Head of caudate nucleus (tissue), 42 donors: ENCODE results near the gene CLCN4.
A peak's percentile ranks its signal among the peaks of the same experiment; 100 is the strongest.

Experiments
- DNase-seq, 42 donors: peaks; one replicate each; pipeline versions ENCODE4 v3.0.0 to v3.0.0-alpha.2; 2020 to 2021; ENCODE audit warnings: mixed read lengths in 7 of 42
- intact Hi-C: fragments of 100-400 bp; cut with DNase I; formaldehyde crosslinking; loops from one replicate; pipeline ENCODE4 v1.15.0; 2022

CLCN4 gene

DNA sequence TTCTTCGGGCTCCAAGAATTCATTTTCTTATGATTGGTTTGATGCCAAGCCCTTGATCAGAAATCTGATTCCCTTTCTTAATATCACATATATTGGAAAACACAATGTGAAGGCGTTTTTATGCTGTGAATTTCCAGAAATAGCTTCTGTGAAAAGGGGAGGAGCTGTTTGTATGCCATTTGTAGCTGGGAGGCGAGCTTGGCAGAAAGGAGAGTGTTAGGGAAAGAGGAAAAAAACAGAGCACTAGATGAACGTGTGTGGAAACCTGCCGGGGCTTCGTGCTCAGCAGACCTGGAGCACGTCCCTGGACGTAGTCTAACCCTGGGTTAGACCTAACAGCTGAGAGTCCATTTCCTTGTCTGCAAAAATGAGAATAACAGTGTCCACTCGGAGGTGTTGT, 3.4 kb downstream of the CLCN4 start:
- DNase-seq, result peak in 2 of 42 donors; percentile 23 to 25
- intact Hi-C loops, result no loop called here

GRCh38 chrX:10163031-10163430, 6.3 kb downstream of the CLCN4 start:
- intact Hi-C loops, result no loop called here

GRCh38 chrX:10164879-10165278, 8.1 kb downstream of the CLCN4 start:
- peak in 1 of 42 donors; percentile 31 for DNase-seq
- intact Hi-C loops, result no loop called here

More at GRCh38 chrX:10163031-10163430, 6.3 kb downstream of the CLCN4 start:
- peak in 1 of 42 donors; percentile 35 for DNase-seq

DNA sequence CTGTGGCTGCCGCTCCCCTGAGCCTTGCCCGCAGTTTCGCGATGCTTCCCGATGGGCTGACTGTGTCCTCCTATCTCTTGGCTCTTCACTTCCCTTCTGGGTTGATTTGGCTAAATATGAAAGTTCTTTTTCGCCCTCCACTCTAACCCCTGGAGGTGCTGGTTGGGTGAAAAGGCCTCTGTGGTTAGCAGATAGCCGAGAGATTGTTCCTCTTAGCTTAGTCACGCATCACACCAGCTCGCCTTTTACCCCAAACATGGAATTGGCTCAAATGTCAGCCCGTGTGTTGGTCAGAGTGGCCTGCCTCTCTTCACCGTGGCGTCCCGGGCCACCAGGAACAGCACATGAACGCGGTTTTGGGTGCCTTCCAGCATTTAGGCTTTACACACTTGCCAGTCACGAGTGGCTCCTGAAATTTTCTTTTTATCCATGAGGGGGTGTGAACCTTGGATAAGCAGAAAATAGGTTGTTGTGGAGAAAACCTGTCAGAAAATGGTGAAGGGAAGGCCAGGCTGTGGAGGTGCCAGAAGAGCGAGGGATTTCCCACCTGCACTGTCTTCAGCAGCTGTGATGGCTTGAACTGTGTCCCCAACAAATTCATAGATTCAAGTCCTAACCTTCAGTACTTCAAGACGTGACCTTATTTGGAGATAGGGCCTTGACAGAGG, 8.9 kb downstream of the CLCN4 start:
- intact Hi-C loops, result no loop called here
- DNase-seq, result peak in 1 of 42 donors; percentile 41

DNA sequence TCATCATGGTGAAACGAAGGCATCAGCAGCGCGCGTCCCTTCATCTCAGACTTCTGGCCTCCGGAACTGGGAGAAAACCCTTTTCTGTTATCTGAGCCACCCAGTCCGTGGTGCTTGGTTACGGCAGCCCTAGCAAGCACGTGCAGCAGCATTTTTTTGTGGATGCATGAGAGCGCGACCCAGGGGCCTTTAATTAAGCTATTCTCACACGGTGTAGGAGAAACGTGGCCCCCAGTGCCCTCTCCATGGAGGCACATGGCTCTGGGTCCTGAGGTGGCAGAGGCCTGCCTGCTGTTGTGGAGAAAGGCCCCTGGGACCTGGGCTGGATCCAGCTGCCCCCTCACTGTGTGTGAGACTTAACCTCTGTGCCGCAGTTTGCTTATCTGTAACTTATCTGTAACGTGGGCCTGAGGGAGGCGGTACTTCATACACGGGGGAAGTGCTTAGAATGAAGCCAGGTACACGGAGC, 9.5 kb downstream of the CLCN4 start:
- peak in 1 of 42 donors; percentile 39 for DNase-seq
- intact Hi-C loops, result no loop called here

GRCh38 chrX:10166731-10167151, 10.0 kb downstream of the CLCN4 start:
- peak in 37 of 42 donors; percentile 23 to 88 (median 54) for DNase-seq
- intact Hi-C loops, result no loop called here

DNA sequence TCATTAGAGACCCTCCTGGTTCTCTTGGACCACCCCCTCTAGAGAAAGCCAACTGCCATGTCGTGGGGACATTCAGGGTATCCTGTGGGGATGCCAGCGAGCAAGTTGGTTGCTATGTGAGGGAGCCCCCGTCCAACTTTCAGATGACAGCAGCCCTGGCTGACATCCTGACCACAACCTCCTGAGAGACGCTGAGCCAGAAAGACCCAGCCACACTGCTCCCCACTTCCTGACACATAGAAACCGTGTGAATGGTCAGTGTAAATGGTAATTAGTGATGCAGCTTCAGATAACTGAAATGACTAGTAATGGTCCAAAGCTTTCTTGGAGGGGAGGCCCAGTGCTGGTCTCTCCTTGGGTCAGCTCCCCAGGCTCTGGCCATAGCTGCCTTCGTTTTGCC, 10.8 kb downstream of the CLCN4 start:
- peak in 1 of 42 donors; percentile 33 for DNase-seq
- intact Hi-C loops, result no loop called here

DNA sequence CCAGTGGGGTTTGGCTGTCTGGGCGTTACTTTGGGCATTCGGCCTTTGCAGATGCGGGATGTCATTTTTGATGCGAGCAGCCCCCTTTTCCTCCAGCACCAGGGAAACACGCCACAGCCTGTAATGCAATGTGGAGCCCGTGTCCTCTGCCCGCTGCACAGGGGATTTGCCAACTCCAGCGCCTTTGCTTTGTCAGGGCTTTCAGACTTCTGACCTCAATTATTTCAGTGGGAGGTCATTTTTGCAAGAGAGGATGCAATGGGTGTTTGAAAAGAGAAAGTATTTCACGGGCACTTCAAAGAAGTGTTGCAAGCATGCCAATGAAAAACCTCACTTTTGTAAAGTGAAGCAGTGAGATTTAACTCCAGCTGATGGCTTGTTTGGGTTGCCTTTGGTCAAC, 11.5 kb downstream of the CLCN4 start:
- intact Hi-C loops, result no loop called here
- DNase-seq, result no peak

DNA sequence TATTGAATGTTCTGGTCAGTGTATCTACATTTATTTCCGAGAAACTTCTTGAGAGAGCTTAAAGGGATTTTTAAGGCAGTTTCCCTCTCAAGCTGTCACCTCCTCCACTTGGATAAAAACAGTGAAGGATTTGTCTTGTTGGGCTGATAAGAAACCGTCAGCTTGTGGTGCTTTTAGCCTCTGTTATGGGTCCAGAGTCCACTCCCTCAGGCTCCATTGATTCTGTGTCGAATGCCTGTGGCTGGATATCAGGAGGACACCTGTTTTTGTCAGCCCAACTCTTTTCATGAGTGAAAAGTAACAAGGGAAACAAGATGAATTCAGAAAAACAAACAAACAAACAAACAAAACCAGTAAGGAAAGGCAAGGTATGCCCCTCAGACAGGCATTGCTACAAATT, 12.4 kb downstream of the CLCN4 start:
- intact Hi-C loops, result no loop called here
- no peak for DNase-seq

GRCh38 chrX:10171249-10171648, 14.5 kb downstream of the CLCN4 start:
- intact Hi-C loops, result no loop called here
- DNase-seq, result no peak

DNA sequence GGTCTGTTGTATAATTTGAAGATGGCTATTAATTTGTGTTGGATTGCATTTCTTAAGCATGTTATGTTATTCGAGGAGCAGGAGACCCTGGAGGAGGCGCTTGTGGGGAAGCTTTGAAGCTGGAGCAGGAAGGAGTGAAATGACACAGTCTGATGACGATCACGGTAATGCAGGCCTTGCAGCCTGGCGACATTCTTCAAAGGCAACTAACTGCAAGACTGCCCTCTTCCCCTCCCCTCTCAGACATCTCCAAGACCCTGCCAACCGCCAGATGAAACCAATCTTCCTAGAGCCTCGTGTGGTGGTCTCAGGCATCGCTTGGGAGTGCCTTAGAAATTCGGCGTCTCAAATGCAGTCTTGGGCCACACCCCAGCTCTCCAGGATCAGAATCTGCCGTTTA, 16.1 kb downstream of the CLCN4 start:
- DNase-seq, result no peak
- intact Hi-C loops, result no loop called here

GRCh38 chrX:10173331-10173900, 16.6 kb downstream of the CLCN4 start:
- intact Hi-C loops, result no loop called here
- peak in 13 of 42 donors; percentile 32 to 74 (median 42) for DNase-seq

GRCh38 chrX:10174051-10174450, 17.3 kb downstream of the CLCN4 start:
- intact Hi-C loops, result no loop called here
- no peak for DNase-seq

- intact Hi-C loops, result no loop called here
- no peak for DNase-seq
Measured at GRCh38 chrX:10174810-10175209, 18.0 kb downstream of the CLCN4 start.

GRCh38 chrX:10175319-10175871, 18.6 kb downstream of the CLCN4 start:
- intact Hi-C loops, result no loop called here
- peak in 2 of 42 donors; percentile 36 to 60 for DNase-seq

GRCh38 chrX:10176121-10177003, 19.6 kb downstream of the CLCN4 start:
- DNase-seq, result no peak
- intact Hi-C loops, result no loop called here

GRCh38 chrX:10177004-10177396, 20.2 kb downstream of the CLCN4 start:
- intact Hi-C loops, result no loop called here
- DNase-seq, result no peak

DNA sequence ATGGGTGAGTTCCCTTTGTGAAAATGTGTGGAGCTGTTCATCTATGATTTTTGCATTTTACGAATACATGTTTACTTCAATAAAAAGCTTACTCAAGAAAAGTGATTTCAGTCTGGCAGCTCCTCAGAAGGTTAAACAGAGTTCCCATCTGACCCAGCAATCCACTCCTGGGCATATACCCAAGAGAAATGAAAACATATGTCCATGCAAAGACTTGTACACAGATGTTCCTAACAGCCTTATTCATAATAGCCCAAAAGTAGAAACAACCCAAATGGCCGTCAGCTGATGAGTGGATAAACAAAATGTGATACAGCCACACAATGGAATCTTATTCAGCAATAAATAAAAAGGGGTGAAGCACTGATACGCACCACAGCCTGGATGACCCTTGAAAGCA, 20.8 kb downstream of the CLCN4 start:
- intact Hi-C loops, result no loop called here
- DNase-seq, result peak in 1 of 42 donors; percentile 11

DNA sequence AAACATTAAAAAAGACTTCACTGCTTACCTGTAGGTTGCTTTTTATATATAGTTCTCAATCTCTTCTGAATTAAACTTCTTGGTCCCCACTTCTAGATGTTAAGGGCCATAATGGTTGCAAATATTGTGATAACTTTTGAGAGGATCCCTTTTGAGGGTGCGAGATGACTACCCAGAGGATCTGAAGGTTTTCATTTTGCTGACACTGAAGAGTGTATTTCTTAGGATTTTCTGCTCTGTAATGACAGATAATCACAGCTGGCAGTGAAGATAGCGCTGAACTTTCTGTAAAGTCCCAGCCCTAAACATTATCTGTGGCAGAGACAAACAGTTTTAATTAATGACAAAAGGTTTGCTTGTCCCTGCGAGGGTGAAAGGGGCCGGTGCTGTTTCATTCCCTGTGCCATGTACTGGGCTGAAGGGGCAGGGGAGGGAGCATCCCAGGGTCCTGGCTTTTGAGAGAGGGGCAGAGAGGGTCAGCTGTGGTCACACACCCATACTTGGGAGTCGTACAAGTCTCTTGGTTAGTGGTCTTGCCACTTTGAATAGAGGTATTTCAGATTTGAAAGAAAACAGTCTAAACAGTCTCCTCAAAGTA, 22.2 kb downstream of the CLCN4 start:
- no peak for DNase-seq
- intact Hi-C loops, result no loop called here
